HG03066 (cell line): ENCODE results near the gene FANCG.

ENCODE experiments used
- ATAC-seq: cut with Tn5 transposase; IDR thresholded peaks from one replicate; pipeline ENCODE4 v1.9.1; 2021; ENCODE audit warnings: low read depth; ENCODE audit not compliant: unreplicated experiment

Gene FANCG

GRCh38 chr9:35069020-35069419, 10.7 kb downstream of the FANCG start:
- ATAC-seq: no peak

GRCh38 chr9:35067056-35067455, 12.7 kb downstream of the FANCG start:
- no peak for ATAC-seq

GRCh38 chr9:35060548-35061207, 19.1 kb downstream of the FANCG start:
- ATAC-seq: no peak

GRCh38 chr9:35059438-35059837, 20.3 kb downstream of the FANCG start:
- no peak for ATAC-seq

- ATAC-seq: no peak
Observed at GRCh38 chr9:35057271-35057620, 22.5 kb downstream of the FANCG start.

- ATAC-seq: no peak
Observed at GRCh38 chr9:35056571-35057270, 23.0 kb downstream of the FANCG start.

- no peak for ATAC-seq
Observed at GRCh38 chr9:35054871-35055644, 24.7 kb downstream of the FANCG start.

GRCh38 chr9:35054185-35054835, 25.4 kb downstream of the FANCG start:
- no peak for ATAC-seq

GRCh38 chr9:35051069-35051967, 28.4 kb downstream of the FANCG start:
- no peak for ATAC-seq

- ATAC-seq: no peak
Observed at GRCh38 chr9:35048511-35048910, 31.2 kb downstream of the FANCG start.

- no peak for ATAC-seq
Observed at GRCh38 chr9:35044071-35044470, 35.7 kb downstream of the FANCG start.

- ATAC-seq: no peak
Observed at GRCh38 chr9:35042891-35043545, 36.7 kb downstream of the FANCG start.

GRCh38 chr9:35042081-35042604, 37.6 kb downstream of the FANCG start:
- ATAC-seq: no peak

GRCh38 chr9:35035851-35036701, 43.7 kb downstream of the FANCG start:
- ATAC-seq: no peak

GRCh38 chr9:35033101-35033500, 46.6 kb downstream of the FANCG start:
- no peak for ATAC-seq

- ATAC-seq: no peak
Observed at GRCh38 chr9:35029852-35030251, 49.9 kb downstream of the FANCG start.

GRCh38 chr9:35029241-35029640, 50.5 kb downstream of the FANCG start:
- ATAC-seq: no peak

GRCh38 chr9:35028341-35028740, 51.4 kb downstream of the FANCG start:
- ATAC-seq: no peak

- ATAC-seq: no peak
Observed at GRCh38 chr9:35027860-35028259, 51.9 kb downstream of the FANCG start.
